ENCODE measurements around the gene DEAF1. TPM values are rescaled to one million over a fixed set of nuclear protein-coding genes. Genes with fewer than 3 reads are reported as not detected.

Gene DEAF1
- total and polyA plus RNA-seq, 2 donors (not counting 3 experiments of a cell fraction or from before 2014, with no cell fraction given): 43.6 to 55.7 TPM

DNA sequence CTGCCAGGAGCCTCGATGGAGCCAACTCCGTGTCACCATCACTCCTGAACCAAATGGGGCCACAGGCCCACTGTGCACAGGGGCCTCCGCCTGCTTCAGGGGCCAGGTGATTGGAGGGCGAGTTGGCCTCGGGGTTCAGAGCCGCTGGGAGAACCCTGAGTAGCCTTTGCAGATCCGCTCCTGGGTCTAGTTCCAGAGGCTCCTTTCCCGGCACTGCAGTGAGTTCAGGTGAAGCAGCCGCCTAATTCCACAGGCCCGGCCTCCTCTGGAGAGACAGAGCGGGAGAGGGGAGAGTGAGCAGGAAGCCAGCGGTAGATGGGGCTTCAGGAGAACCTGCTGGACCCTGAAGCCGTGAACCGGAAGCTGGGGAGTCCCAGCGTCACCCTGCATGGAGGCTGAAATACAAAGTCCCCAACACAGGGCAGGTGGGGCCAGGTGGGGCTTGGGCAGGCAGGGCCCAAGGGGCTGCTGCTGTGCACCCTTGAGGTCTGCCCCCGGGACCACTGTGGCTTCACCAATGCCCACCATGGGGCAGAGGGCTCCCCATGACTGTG lies 35.4 kb downstream of the DEAF1 start:
- H3K9me3 ChIP-seq (replicated peaks; ENCODE audit: control insufficient read depth, insufficient read depth, low read length): no peaks in the 10 kb centered on the region

More for the DNA sequence above, 35.4 kb downstream of the DEAF1 start:
- BruUV-seq (replicated peaks): no TSS peak
- ChIA-PET CTCF (no interaction called here), POLR2A (no interaction called here)
- no peaks in the 10 kb centered on the region for H3K9me1 ChIP-seq (replicated peaks; ENCODE audit: control insufficient read depth, extremely low read depth, insufficient read depth, low read length)
- no peak for TF ChIP-seq MAX (IDR thresholded peaks at IDR 0.05; ENCODE audit: insufficient read depth, insufficient read length)
- no peak for TF ChIP-seq POLR2A (IDR thresholded peaks at IDR 0.05; ENCODE audit: low read depth, low read length)
- TF ChIP-seq JUN (IDR thresholded peaks at IDR 0.05; ENCODE audit: borderline replicate concordance, insufficient read depth, insufficient read length, low read depth): no peak
- TF ChIP-seq POLR2AphosphoS5 (IDR thresholded peaks at IDR 0.05; ENCODE audit: insufficient read depth, low read depth, low read length): no peak
- no peak for TF ChIP-seq GATA2 (IDR thresholded peaks at IDR 0.05; ENCODE audit: insufficient read depth, insufficient read length, low read depth, low read length)
- no peak for TF ChIP-seq MYC (IDR thresholded peaks at IDR 0.05; ENCODE audit: low read depth, low read length)
- no peak for TF ChIP-seq FOS (IDR thresholded peaks at IDR 0.05; ENCODE audit: borderline replicate concordance, insufficient read depth, low read length)
- no peak for TF ChIP-seq CTCF (IDR thresholded peaks at IDR 0.05; ENCODE audit: extremely low read depth in 1 of 2, insufficient read depth in 1 of 2, low read depth in 1 of 2, low read length in 2 of 2)
- no peak for TF ChIP-seq EZH2 (IDR thresholded peaks at IDR 0.05; ENCODE audit: borderline replicate concordance, low read depth, low read length, severe bottlenecking)
- H3K4me1 ChIP-seq (ENCODE audit: control insufficient read depth, extremely low read depth, insufficient read depth, low read length): no peaks in the 10 kb centered on the region
- H3K27me3 ChIP-seq (ENCODE audit: control insufficient read depth in 2 of 2, insufficient read depth in 2 of 2, low read length in 2 of 2): no peaks in the 10 kb centered on the region
- no peaks in the 10 kb centered on the region for H3K79me2 ChIP-seq (ENCODE audit: control insufficient read depth, insufficient read depth, low read length)
- H3K4me3 ChIP-seq (replicated peaks in 1 of 3; ENCODE audit: insufficient read depth in 1 of 3, low read depth in 1 of 3, low read length in 3 of 3): no peak overlapping the region
- FAIRE-seq (no peak), DNase-seq (ENCODE audit: low read depth, low spot score) (no peak)
- no peak overlapping the region for H3K27ac ChIP-seq (ENCODE audit: insufficient read depth, low read depth, low read length)
- intact Hi-C loops (cut with micrococcal nuclease): no loop called here
- H4K20me1 ChIP-seq (replicated peaks; ENCODE audit: control insufficient read depth, extremely low read depth, insufficient read depth, low read length): no peaks in the 10 kb centered on the region
- no peak overlapping the region for H3K9ac ChIP-seq (replicated peaks; ENCODE audit: extremely low read depth, insufficient read depth, low read length)
- H3K36me3 ChIP-seq (ENCODE audit: control insufficient read depth in 2 of 2, extremely low read depth in 1 of 2, insufficient read depth in 2 of 2, low read length in 2 of 2): peaks cover 2 to 28% of the 10 kb centered on the region in 2 experiments
- dilution Hi-C loops (cut with MboI; ENCODE audit: extremely low pct_ligation_motif_present, low sequenced_read_pairs): no loop called here
- H2AFZ ChIP-seq (ENCODE audit: low read depth, low read length): no peak overlapping the region
- H3K4me2 ChIP-seq (ENCODE audit: insufficient read depth, low read length): no peak overlapping the region

All from endothelial cell of umbilical vein (primary cell).